ENCODE data around the gene PEX5L. TPM values are rescaled to one million over a fixed set of nuclear protein-coding genes. Genes with fewer than 3 reads are reported as not detected.

PEX5L gene
- total RNA-seq, 6 experiments from 2014 or later = 0.09 to 0.28 (median 0.11) TPM; not detected in 1

- Mint-ChIP-seq H3K27ac (no peak overlapping the region), H3K4me3 (peak overlapping the region; percentile 45), H3K9me3 (no peaks in the 10 kb centered on the region), H3K4me1 (ENCODE audit: low read depth) (peaks cover 28% of the 10 kb centered on the region), H3K36me3 (ENCODE audit: low read depth) (no peaks in the 10 kb centered on the region), H3K27me3 (ENCODE audit: insufficient read depth) (no peaks in the 10 kb centered on the region; the same call in 1 of the 2 replicates)
- DNase-seq = no peak
- TF ChIP-seq CTCF (IDR thresholded peaks at IDR 0.05) = no peak
Observed at GRCh38 chr3:179973931-179974361, 62.8 kb downstream of the PEX5L start.

DNA sequence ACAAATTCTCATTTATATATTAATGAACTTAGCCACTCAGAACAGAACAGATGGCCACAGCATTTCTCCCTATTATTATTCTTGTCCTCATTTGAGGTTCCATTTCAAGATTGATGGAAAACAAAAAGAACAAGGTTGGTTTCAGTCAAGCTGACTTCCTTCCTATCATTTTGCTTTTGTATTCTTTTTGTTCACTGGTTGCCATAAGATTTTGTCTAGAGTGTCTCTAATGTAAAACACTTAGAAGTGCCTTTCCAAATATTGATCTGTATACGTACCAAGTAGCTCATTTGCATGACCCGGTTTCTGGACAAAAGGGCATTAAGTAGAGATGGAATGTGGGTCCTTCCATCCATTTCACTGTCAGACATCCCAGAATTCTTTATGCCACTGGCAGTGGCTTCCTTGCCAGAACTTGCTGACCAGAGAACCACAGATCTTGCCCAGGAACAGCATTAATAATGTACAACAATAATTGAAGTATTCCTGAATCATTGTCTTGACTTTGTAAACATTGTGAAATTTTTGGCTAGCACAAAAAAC lies 63.8 kb downstream of the PEX5L start:
- no peak for TF ChIP-seq CTCF (IDR thresholded peaks at IDR 0.05)
- Mint-ChIP-seq H3K4me3 (no peak overlapping the region), H3K27ac (no peak overlapping the region), H3K36me3 (ENCODE audit: low read depth) (no peaks in the 10 kb centered on the region), H3K9me3 (no peaks in the 10 kb centered on the region), H3K27me3 (ENCODE audit: insufficient read depth) (no peaks in the 10 kb centered on the region; the same call in 1 of the 2 replicates), H3K4me1 (ENCODE audit: low read depth) (peaks cover 29% of the 10 kb centered on the region)
- DNase-seq = no peak

DNA sequence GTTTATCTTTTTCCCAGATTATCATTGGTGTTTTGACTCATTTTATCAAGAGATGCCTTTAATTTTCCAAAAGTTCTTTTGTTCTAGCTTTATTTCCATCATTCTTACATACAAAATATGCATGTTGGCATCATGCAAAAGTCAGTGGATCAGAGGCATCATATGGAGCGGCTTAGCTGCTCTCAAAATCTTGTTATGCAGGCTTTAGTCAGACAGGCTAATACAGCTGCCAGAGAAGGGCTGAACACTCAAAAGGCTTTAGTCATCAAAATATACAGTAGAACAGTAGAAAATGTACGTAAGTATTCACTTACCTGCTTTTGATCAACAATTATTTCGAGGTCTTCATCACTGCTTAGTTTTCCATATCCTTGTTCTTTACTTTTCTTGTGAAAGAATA lies 65.5 kb downstream of the PEX5L start:
- peaks cover 33% of the 10 kb centered on the region for H3K4me1 Mint-ChIP-seq (ENCODE audit: low read depth)
- no peaks in the 10 kb centered on the region for H3K36me3 Mint-ChIP-seq (ENCODE audit: low read depth)
- no peak for TF ChIP-seq CTCF (IDR thresholded peaks at IDR 0.05)
- no peaks in the 10 kb centered on the region for H3K9me3 Mint-ChIP-seq
- no peak overlapping the region for H3K27ac Mint-ChIP-seq
- H3K4me3 Mint-ChIP-seq = no peak overlapping the region
- H3K27me3 Mint-ChIP-seq (ENCODE audit: insufficient read depth) = no peaks in the 10 kb centered on the region; the same call in 1 of the 2 replicates
- DNase-seq = no peak

GRCh38 chr3:179970746-179971145 lies 66.0 kb downstream of the PEX5L start:
- Mint-ChIP-seq H3K36me3 (ENCODE audit: low read depth) (no peaks in the 10 kb centered on the region), H3K4me3 (no peak overlapping the region), H3K27ac (no peak overlapping the region), H3K27me3 (ENCODE audit: insufficient read depth) (no peaks in the 10 kb centered on the region; the same call in 1 of the 2 replicates), H3K9me3 (no peaks in the 10 kb centered on the region), H3K4me1 (ENCODE audit: low read depth) (peaks cover 33% of the 10 kb centered on the region)
- DNase-seq = no peak
- TF ChIP-seq CTCF (IDR thresholded peaks at IDR 0.05) = no peak

DNA sequence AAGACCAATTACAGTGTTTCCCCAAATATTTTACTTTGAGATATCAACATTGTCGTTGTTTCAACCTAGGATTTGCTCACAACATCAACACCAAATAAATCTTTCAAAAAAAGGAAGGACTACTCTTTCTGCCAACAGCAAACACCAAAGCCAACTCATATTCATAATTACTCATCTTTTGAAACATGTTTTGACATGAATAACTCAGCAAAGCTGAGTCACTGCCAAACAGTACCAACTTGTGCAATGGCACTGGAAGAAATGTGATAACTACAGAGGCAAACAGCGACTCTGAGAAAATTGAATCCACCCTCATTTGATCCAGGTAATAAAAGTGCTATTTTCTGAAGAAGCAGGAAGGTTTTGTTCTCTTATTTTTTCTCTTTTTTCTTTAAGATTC lies 67.2 kb downstream of the PEX5L start:
- Mint-ChIP-seq H3K27ac (no peak overlapping the region), H3K27me3 (ENCODE audit: insufficient read depth) (no peaks in the 10 kb centered on the region), H3K4me3 (no peak overlapping the region), H3K4me1 (ENCODE audit: low read depth) (peaks cover 33% of the 10 kb centered on the region), H3K9me3 (no peaks in the 10 kb centered on the region), H3K36me3 (ENCODE audit: low read depth) (no peaks in the 10 kb centered on the region)
- DNase-seq = peak; percentile 12
- no peak for TF ChIP-seq CTCF (IDR thresholded peaks at IDR 0.05)
